Cardiac ventricle fibroblast (primary cell): ENCODE measurements around the gene PCDHGA9. TPM values are rescaled to one million over a fixed set of nuclear protein-coding genes. Genes with fewer than 3 reads are reported as not detected.

Source experiments
- total RNA-seq: library from RNA; depleted of rRNA; stranded (reverse); fragments of >200 nt; gene quantifications from 2 replicates; pipeline ENCODE4 v1.2.3, GENCODE V29; 2015

The PCDHGA9 gene
- 5.3 and 6.2 TPM in 2 replicates for total RNA-seq

DNA sequence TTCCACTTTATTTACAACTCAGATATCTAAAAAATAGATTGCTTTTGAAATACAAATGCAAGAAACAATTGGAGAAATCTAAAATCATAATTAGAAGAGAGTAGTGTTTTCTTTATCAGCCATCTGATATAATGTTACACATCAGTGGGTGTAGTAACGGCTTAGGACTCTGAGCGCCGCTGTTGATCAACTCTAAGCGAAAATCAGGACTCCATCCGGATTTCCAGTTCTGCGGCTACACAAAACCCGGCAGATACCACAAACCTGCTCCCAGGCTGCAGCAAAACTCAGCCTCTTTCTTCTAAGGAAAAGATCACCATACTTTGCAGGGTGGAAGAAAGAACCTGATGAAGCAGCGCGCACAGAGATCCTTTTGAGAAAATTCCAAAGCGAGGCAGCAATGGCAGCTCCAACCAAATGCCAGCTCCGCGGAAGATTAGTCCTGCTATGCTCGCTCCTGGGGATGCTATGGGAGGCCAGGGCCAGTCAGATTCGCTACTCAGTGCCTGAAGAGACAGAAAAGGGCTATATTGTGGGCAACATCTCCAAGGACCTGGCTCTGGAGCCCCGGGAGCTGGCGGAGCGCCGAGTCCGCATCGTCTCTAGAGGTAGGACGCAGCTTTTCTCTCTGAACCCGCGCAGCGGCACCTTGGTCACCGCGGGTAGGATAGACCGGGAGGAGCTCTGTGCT lies at the start of gene PCDHGA9:
Gene PCDHGA9, plus strand, starts transcription at position 226 of the 691 bp plus-strand sequence. Its CDS starts 175 bp downstream, at position 401.

DNA sequence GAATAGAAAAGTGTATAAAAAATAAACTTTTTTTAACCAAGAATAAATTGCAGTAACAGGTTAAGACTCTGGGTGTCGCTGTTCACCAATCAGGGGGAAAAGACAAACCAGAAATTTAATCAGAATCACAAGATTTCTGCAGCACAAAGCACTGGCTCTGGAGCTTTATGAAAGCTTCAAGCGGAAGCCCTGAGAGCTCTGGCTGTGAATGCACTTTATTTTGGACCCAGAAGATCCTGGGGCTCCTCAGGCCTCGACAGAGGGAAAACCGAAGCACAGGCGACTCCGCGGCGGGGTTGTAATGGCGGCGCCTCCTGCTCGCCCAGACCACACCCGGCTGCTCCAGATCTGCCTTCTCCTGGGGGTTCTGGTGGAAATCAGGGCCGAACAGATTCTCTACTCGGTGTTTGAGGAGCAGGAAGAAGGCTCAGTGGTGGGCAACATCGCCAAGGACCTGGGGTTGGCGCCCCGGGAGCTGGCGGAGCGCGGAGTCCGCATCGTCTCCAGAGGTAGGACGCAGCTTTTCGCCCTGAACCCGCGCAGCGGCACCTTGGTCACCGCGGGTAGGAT lies 47.6 kb upstream of the PCDHGA9 start, which contains the start of gene PCDHGA4:
Gene PCDHGA4, plus strand, starts transcription at position 122 of the 570 bp plus-strand sequence. Its CDS starts 87 bp downstream, at position 209.

DNA sequence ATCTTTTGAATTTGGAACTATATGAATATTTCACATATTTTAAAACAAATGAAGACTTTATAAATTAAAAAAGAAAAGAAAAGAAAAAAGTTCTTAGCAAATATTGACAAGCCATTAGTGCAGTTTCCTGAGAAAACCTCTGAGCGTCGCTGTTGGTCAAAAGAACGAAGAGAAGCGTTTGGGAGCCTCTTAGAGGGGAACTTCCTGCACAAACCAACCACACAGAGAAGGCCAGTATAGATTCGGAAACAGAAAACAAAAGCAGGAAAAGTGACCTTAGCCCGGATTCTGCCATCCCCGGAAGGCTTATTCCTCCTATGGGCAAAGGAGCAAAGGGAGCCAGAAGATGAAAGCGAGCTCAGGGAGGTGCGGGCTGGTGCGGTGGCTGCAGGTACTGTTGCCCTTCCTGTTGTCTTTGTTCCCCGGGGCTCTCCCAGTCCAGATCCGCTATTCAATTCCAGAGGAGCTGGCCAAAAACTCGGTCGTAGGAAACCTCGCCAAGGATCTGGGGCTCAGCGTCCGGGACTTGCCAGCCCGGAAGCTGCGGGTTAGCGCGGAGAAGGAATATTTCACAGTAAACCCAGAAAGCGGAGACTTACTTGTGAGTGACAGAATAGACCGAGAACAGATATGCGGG lies 42.7 kb upstream of the PCDHGA9 start, which contains the start of gene PCDHGB2:
Gene PCDHGB2, plus strand, starts transcription at position 205 of the 637 bp plus-strand sequence. Its CDS starts 142 bp downstream, at position 347.

DNA sequence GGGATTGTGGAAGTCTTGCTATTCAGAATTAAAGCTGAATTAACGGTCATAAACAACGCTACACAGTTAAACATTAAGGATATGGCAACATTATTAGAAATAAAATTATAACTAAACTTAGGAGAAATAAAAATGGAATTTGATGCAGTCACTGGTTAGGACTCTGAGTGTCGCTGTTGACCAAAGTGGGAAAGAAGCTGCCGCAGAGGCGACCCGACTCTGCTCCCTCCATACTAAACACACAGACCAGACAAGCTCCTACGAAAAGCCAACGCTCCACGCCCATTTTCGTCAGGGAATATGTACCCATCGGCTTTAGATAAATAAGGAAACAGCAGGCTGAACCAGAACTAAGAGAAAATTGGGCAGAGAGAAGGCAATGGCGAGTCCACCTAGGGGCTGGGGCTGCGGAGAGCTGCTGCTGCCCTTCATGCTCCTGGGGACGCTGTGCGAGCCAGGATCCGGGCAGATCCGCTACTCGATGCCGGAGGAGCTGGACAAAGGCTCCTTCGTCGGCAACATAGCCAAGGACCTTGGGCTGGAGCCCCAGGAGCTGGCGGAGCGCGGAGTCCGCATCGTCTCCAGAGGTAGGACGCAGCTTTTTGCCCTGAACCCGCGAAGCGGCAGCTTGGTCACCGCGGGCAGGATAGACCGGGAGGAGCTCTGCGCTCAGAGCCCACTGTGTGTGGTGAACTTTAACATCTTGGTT lies 38.5 kb upstream of the PCDHGA9 start, which contains the start of gene PCDHGA5:
Gene PCDHGA5, plus strand, starts transcription at position 211 of the 709 bp plus-strand sequence. Its CDS starts 169 bp downstream, at position 380.

DNA sequence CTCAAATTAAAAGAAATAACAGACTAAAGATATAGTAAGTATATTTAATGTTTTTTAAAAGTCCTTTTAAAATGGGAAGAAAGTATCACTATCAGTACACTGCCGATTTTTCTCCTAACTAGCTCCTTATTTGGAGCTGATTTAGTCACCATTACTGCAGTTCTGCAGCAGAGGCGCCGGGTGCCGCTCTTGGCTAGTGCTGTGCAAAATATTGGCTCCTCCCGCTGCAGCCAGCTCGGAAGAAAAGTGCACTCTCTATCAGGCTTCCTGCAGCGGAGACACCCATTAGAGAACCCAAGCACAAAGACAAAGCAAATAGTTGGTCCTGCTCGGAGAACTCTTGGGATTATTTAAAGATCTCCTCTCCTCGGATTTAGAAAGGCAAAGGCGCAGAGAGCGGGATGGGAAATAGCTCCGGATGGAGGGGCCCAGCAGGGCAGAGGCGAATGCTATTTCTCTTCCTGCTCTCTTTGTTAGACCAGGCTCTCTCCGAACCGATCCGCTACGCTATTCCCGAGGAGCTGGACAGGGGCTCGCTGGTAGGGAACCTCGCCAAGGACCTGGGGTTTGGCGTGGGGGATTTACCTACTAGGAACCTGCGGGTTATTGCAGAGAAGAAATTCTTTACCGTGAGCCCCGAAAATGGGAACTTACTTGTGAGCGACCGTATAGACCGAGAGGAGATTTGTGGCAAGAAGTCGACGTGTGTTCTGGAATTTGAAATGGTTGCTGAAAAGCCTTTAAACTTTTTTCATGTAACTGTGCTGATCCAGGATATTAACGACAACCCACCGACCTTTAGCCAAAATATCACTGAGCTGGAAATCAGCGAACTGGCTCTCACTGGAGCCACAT lies 32.4 kb upstream of the PCDHGA9 start, which contains the start of gene PCDHGB3:
Gene PCDHGB3, plus strand, starts transcription at position 249 of the 855 bp plus-strand sequence. Its CDS starts 153 bp downstream, at position 402.

DNA sequence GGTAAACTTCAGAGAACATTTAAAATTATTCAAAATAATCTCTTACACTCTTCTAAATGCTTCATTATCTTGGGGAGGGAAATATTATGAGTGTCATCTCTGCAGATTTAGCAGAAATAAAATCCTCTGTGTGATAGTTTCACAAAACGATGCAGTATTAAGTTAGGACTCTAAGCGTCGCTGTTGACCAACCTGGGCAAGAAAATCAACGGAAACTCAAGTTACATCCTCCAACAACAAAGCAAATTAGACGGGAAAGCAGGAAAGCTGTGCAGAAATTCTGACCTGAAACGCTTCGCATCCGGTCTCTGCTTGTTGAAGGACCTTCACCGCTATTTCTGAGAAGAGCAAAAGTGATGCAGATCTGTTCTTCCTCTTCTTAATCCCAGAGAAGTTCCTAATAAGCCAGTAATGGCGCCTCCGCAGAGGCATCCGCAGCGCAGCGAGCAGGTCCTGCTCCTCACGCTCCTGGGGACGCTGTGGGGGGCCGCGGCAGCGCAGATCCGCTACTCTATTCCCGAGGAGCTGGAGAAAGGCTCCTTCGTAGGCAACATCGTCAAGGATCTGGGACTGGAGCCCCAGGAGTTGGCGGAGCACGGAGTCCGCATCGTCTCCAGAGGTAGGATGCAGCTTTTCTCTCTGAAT lies 28.8 kb upstream of the PCDHGA9 start, which contains the start of gene PCDHGA6:
Gene PCDHGA6, plus strand, starts transcription at position 219 of the 645 bp plus-strand sequence. Its CDS starts 193 bp downstream, at position 412.

DNA sequence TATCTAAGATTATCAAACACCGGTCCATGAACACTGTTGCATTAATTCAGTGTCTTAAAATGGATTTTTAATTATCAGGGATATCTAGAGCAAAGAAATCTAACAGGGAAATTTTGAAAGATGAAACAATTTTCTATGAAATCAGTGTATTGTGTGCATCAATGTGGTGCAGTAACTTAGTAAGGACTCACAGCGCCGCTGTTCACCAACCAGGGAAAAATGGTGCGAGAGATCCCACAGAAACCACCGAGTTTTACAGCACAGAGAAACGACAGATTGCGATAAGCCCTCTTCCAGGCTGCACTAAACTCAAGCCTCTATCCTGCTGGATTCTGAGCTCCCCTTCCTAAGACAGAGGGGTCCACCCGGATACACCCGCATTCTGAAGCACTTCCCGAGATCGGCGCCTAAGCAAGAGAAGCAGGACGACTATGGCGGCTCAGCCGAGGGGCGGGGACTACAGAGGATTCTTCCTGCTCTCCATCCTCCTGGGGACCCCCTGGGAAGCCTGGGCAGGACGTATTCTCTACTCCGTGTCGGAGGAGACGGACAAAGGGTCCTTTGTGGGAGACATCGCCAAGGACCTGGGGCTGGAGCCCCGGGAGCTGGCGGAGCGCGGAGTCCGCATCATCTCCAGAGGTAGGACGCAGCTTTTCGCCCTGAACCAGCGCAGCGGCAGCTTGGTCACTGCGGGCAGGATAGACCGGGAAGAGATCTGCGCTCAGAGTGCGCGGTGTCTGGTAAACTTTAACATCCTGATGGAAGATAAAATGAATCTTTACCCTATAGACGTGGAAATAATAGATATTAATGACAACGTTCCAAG lies 19.9 kb upstream of the PCDHGA9 start, which contains the start of gene PCDHGA7:
Gene PCDHGA7, plus strand, starts transcription at position 274 of the 826 bp plus-strand sequence. Its CDS starts 158 bp downstream, at position 432.

DNA sequence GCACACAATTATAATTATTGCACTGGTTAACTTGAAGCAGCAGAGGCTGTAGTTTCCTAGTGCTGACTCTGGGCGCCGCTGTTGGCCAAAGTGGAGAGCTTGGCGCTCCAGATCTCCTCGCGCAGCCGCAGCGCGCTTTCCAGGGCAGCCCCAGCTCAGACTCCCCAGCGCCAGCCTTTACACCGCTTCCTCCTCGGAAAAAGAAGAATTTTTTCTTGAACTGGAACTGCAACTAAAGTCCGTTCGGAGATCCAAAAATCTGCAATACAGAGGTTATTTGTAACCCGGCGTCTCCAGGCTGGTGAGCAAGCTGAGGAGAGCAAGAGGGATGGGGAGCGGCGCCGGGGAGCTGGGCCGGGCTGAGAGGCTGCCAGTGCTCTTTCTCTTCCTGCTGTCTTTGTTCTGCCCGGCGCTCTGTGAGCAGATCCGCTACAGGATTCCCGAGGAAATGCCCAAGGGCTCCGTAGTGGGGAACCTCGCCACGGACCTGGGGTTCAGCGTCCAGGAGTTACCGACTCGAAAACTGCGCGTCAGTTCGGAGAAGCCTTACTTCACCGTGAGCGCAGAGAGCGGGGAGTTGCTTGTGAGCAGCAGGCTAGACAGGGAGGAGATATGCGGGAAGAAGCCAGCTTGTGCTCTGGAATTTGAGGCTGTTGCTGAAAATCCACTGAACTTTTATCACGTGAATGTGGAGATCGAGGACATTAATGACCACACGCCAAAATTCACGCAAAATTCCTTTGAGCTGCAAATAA lies 14.8 kb upstream of the PCDHGA9 start, which contains the start of gene PCDHGB4:
Gene PCDHGB4, plus strand, starts transcription at position 142 of the 755 bp plus-strand sequence. Its CDS starts 187 bp downstream, at position 329.

DNA sequence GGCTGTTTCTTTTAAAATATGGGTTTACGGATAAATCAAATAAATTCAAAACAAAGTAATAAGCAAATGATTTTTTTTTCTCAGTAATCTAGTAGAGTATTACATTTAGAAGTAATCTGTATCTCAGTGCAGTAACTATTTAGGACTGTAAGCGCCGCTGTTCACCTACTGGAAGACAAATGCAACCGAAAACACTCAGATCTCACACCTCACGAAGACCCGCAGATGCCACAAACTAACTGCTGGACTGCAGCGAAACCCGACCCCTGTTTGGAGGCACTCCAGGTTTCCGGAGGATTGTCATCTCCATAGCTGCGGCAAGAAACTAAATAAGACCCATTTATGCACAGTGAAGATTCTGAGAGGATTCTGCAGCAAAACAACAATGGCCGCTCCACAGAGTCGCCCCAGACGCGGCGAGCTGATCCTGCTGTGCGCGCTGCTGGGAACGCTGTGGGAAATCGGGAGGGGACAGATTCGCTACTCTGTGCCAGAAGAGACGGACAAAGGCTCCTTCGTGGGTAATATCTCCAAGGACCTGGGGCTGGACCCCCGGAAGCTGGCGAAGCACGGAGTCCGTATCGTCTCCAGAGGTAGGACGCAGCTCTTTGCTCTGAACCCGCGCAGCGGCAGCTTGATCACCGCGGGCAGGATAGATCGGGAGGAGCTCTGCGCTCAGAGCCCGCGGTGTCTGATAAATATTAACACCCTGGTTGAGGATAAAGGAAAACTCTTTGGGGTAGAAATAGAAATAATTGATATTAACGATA lies 10.0 kb upstream of the PCDHGA9 start, which contains the start of gene PCDHGA8:
Gene PCDHGA8, plus strand, starts transcription at position 205 of the 770 bp plus-strand sequence. Its CDS starts 181 bp downstream, at position 386.

DNA sequence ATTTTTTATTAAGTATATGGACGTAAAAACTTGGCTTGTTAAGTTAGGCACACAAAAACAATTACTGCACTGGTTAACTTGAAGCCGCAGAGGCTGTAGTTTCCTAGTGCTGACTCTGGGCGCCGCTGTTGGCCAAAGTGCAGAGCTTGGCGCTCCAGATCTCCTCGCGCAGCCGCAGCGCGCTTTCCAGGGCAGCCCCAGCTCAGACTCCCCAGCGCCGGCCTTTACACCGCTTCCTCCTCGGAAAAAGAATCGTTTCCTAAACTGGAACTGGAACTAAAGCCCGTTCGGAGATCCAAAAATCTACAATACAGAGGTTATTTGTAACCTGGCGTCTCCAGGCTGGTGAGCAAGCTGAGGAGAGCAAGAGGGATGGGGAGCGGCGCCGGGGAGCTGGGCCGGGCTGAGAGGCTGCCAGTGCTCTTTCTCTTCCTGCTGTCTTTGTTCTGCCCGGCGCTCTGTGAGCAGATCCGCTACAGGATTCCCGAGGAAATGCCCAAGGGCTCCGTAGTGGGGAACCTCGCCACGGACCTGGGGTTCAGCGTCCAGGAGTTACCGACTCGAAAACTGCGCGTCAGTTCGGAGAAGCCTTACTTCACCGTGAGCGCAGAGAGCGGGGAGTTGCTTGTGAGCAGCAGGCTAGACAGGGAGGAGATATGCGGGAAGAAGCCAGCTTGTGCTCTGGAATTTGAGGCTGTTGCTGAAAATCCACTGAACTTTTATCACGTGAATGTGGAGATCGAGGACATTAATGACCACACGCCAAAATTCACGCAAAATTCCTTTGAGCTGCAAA lies 4.6 kb upstream of the PCDHGA9 start, which contains the start of gene PCDHGB5:
Gene PCDHGB5, plus strand, starts transcription at position 192 of the 796 bp plus-strand sequence. Its CDS starts 181 bp downstream, at position 373.

DNA sequence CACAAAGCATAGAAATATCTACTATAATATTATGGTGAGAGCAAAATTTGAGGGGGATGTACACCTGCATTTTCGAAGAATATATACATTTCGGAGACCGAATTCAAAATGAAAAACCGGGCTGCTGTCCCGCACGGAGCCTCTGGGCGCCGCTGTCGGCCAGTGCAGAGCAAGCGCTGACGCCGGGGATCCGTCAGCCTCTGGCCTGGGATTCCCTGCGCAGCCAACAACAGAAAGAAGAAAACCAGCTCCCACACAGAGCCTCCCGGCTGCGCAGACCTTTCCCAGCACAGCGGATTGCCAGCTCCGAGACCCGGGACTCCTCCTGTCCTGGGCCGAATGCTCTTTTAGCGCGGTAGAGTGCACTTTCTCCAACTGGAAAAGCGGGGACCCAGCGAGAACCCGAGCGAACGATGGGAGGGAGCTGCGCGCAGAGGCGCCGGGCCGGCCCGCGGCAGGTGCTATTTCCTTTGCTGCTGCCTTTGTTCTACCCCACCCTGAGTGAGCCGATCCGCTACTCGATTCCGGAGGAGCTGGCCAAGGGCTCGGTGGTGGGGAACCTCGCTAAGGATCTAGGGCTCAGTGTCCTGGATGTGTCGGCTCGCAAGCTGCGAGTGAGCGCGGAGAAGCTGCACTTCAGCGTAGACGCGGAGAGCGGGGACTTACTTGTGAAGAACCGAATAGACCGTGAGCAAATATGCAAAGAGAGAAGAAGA lies 5.4 kb downstream of the PCDHGA9 start, which contains the start of gene PCDHGB6:
Gene PCDHGB6, plus strand, starts transcription at position 232 of the 716 bp plus-strand sequence. Its CDS starts 182 bp downstream, at position 414.

DNA sequence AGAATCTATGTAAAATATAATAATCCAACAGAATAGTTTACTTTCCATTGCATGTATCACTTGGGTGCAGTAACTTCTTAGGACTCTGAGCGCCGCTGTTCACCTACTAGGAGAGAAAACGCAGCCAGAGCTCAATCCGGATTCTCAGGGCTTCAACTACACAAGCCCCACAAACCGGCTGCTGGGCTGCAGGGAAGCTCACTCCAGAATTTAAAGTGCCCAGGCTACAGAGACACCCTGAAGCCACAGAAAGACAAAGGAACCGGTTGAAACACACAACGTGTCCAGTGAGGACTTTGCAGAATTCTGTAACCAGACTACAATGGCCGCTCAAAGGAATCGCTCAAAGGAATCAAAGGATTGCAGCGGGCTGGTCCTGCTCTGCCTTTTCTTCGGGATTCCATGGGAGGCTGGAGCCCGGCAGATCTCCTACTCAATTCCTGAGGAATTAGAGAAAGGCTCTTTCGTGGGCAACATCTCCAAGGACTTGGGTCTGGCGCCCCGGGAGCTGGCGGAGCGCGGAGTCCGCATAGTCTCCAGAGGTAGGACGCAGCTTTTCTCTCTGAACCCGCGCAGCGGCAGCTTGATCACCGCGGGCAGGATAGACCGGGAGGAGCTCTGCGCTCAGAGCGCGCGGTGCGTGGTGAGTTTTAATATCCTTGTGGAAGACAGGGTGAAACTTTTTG lies 10.4 kb downstream of the PCDHGA9 start, which contains the start of gene PCDHGA10:
Gene PCDHGA10, plus strand, starts transcription at position 134 of the 686 bp plus-strand sequence. Its CDS starts 189 bp downstream, at position 323.

DNA sequence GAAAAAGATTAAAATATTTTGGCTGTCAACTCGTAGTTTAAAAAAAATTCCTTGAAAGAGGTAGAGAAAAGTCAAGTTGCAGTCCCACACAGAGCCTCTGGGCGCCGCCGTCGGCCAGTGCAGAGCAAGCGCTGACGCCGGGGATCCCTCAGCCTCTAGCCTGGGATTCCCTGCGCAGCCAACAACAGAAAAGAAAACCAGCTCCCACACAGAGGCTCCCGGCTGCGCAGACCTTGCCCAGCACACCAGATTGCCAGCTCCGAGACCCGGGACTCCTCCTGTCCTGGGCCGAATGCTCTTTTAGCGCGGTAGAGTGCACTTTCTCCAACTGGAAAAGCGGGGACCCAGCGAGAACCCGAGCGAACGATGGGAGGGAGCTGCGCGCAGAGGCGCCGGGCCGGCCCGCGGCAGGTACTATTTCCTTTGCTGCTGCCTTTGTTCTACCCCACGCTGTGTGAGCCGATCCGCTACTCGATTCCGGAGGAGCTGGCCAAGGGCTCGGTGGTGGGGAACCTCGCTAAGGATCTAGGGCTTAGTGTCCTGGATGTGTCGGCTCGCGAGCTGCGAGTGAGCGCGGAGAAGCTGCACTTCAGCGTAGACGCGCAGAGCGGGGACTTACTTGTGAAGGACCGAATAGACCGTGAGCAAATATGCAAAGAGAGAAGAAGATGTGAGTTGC lies 15.1 kb downstream of the PCDHGA9 start, which contains the start of gene PCDHGB7:
Gene PCDHGB7, plus strand, starts transcription at position 184 of the 679 bp plus-strand sequence. Its CDS starts 183 bp downstream, at position 367.

DNA sequence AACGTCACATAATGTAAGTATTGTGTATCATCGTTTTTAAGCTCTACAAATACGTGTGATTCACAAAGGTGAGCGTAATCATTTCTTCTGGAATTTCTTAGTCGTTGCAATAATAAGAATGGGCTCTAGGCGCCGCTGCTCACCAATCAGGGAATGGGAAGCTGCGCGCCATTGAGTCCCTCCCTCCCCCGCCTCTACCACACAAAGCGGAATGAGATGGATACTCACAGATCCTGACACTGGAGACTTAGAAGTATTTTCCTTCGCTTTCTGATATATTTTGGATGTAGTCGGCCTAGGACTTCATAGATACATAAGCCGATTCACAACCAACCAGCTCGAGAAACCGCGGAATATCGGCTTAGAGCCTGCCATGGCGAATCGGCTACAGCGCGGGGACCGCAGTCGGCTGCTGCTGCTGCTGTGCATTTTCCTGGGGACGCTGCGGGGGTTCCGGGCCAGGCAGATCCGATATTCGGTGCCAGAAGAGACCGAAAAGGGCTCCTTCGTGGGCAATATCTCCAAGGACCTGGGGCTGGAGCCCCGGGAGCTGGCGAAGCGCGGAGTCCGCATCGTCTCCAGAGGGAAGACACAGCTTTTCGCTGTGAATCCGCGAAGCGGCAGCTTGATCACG lies 18.4 kb downstream of the PCDHGA9 start, which contains the start of gene PCDHGA11:
Gene PCDHGA11, plus strand, starts transcription at position 197 of the 634 bp plus-strand sequence. Its CDS starts 177 bp downstream, at position 374.

